Skeletal muscle tissue (tissue), 4 donors: Measurements from ENCODE around the gene SEBOX. TPM values are rescaled to one million over a fixed set of nuclear protein-coding genes. Genes with fewer than 3 reads are reported as not detected.
A peak's percentile ranks its signal among the peaks of the same experiment; 100 is the strongest.

Experiments used
- H3K27ac ChIP-seq: one replicate; pipeline ENCODE4 v1.7.0; 2013; ENCODE audit warnings: mild to moderate bottlenecking, low read depth, low read length, inconsistent platforms
- H3K27me3 ChIP-seq, 3 donors: one replicate each; pipeline ENCODE4 v1.7.0; 2013; ENCODE audit warnings: low read length in 3 of 3; ENCODE audit not compliant: control insufficient read depth in 3 of 3, insufficient read depth in 3 of 3
- H3K36me3 ChIP-seq, 3 donors: one replicate each; pipeline ENCODE4 v1.7.0; 2013; ENCODE audit warnings: low read length in 3 of 3; ENCODE audit not compliant: control insufficient read depth in 3 of 3, insufficient read depth in 3 of 3
- H3K4me1 ChIP-seq, 3 donors: one replicate each; pipeline ENCODE4 v1.7.0; 2013; ENCODE audit warnings: low read length in 3 of 3, mild to moderate bottlenecking in 3 of 3; ENCODE audit not compliant: control insufficient read depth in 3 of 3, insufficient read depth in 3 of 3
- H3K4me3 ChIP-seq, 3 donors: one replicate each; pipeline ENCODE4 v1.7.0; 2013; ENCODE audit warnings: low read length in 3 of 3
- H3K9ac ChIP-seq, 3 donors: one replicate each; pipeline ENCODE4 v1.7.0; 2013; ENCODE audit warnings: low read length in 3 of 3, mild to moderate bottlenecking in 3 of 3, moderate library complexity in 2 of 3, low read depth in 1 of 3
- H3K9me3 ChIP-seq, 3 donors: one replicate each; pipeline ENCODE4 v1.7.0; 2013; ENCODE audit warnings: low read length in 3 of 3; ENCODE audit not compliant: control insufficient read depth in 3 of 3
- total RNA-seq: library from RNA; depleted of rRNA; stranded (reverse); fragments of >200 nt; gene quantifications from one replicate; pipeline ENCODE4 v1.2.3, GENCODE V29; 2014
- donor health status: Osteomylitis.

Gene SEBOX
- total RNA-seq, 1 donor from 2014 or later = not detected

DNA sequence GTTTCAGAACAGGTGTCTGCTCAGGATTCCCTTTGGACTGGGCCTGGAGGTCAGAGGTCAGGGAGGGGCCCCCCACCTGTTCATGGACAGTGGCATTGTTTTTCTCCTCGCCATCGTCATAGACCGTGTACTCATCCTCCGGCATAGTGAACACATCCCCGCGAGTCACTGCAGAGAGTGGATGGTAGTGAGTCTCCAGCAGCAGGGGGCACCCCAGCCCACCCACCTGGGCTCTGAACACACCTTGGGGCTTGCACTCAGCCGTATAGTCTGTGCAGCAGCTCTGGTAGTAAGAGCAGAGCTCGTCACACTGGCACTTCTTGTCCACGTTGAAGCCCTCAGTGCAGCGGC is 4.7 kb upstream of the SEBOX start:
- Histone ChIP-seq H3K27ac (no peak overlapping the region), H3K36me3 (peaks cover 1 to 6% (median 4%) of the 10 kb centered on the region in 3 donors), H3K4me1 (peaks cover 17 to 25% (median 22%) of the 10 kb centered on the region in 3 donors), H3K9ac (no peak overlapping the region), H3K4me3 (no peak overlapping the region), H3K9me3 (no peaks in the 10 kb centered on the region), H3K27me3 (peaks cover 0 to 15% (median 7%) of the 10 kb centered on the region in 3 donors)

DNA sequence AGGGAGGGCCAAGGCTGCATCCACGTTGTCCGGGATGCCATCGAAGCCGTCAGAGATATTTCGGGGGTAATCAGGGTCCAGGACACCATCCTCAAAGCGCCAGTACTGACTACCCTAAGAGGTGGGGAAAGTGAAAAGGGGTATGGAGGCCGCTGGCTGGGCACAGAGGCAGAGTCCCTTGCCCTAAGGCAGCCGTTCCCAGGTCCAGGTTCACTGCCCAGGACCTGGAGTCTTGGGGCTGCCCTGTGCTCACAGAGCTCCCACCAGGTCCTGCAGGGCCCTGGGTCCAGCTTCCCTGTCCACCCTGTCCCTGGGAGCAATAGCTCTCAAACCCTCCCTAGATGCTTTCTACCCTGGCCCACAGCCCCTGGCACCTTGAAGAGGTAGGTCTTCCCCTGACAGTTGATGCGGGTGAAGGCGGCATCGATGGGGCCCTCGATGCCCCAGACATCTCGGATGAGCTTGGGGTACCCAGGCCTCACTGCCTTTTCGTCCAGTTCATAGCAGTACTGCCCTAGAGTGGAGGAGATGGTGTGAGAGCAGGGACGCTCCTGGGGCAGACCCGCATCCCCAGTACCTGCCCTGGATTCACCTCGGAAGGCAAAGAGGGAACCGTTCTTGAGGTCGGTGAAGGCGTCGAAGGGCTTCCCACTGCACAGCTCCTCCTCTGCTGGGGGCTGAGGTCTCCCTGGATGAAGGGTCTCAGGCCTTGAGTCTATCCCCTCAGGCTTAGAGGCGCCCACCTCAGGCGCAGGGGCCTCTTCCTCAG is 4.1 kb upstream of the SEBOX start:
- Histone ChIP-seq H3K9ac (no peak overlapping the region), H3K36me3 (peaks cover 5 to 8% (median 6%) of the 10 kb centered on the region in 3 donors), H3K27me3 (peaks cover 0 to 15% (median 7%) of the 10 kb centered on the region in 3 donors), H3K4me1 (peaks cover 17 to 25% (median 22%) of the 10 kb centered on the region in 3 donors), H3K9me3 (no peaks in the 10 kb centered on the region), H3K27ac (no peak overlapping the region), H3K4me3 (no peak overlapping the region)

DNA sequence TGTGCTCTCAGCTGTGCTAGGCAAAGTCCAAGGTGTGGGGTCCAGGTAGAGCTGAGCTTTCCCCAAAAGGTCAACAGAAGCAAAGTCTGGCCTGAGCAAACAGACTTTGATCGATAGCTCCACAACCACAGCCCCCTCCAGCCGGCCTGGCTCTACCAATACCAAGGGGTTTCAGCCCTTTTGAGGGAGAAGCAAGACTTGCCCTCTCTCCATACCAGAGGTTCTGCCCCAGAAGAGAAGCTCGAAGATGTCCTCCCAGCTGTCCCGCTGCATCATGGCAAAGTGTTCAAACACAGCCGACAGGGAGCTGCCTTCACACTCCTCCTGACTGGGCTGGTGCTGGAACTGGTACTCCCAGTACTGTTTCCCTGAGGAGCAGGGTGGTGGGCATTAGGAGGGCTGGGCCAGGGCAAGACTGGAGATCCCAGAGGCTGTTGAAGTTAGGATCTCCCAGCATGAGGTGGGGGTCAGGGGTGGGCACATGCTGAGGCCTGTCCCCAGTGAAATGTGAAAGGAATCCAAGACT is 3.4 kb upstream of the SEBOX start:
- Histone ChIP-seq H3K9me3 (no peaks in the 10 kb centered on the region), H3K27ac (no peak overlapping the region), H3K9ac (no peak overlapping the region), H3K4me3 (no peak overlapping the region), H3K27me3 (peaks cover 0 to 15% (median 5%) of the 10 kb centered on the region in 3 donors), H3K36me3 (peaks cover 11 to 15% (median 13%) of the 10 kb centered on the region in 3 donors), H3K4me1 (peaks cover 15 to 24% (median 22%) of the 10 kb centered on the region in 3 donors)

DNA sequence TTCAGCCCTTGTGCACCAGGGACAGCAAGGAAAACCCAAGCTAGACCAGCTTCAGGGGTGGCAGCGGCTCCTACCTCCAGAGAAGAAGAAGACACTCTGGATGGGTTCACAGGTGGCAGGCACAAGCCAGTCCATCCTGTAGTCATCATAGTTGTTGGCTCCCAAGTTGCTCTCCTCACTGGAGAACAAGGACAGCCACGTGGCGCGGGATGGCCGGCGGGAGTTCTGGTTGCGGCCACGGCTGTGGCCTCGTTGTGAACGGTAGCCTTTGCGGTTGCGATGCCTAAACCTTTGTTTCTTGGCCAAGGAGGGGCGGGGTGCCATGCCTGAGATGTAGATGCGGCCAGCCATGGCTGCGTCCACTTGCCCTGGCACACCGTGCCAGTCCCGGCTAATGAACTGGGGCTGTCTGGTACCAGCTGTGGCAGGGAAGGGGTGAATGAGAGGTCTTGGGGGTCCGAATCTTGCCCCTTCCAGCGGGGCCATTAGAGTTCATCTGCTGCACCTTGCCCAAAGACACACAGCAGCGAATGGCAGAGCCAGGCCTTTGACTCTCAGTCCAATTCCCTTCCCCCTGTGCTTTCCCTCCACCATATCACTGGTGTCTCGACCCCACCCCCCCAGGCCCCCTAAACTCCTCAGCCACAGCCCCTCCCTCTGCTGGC is 2.8 kb upstream of the SEBOX start:
- H3K27me3 ChIP-seq = peaks cover 0 to 11% (median 0%) of the 10 kb centered on the region in 3 donors

DNA sequence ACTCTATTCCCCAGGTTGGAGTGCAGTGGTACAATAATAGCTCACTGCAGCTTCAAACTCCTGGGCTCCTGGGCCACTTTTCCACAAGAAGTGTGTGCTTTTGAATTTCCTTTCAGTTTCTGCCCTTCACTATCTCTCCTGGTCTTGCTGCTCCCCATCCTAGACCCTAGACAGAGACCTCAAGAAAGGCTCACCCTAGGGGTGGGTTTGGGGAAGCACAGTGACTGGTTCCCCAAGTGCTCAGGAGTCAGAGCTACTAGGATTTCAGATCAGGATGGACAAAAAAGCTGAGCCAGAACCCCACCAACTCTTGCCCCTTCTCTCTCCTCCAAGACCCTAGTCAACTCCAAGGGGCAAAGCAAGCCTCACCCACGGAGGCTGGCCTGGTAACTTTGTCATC is 1.6 kb upstream of the SEBOX start:
- no peak overlapping the region for H3K27ac ChIP-seq
- no peak overlapping the region for H3K4me3 ChIP-seq
- no peak overlapping the region for H3K9ac ChIP-seq
- H3K36me3 ChIP-seq = peaks cover 28 to 33% (median 30%) of the 10 kb centered on the region in 3 donors
- H3K9me3 ChIP-seq = no peaks in the 10 kb centered on the region
- H3K27me3 ChIP-seq = peaks cover 0 to under 1% (median 0%) of the 10 kb centered on the region in 3 donors
- H3K4me1 ChIP-seq = peaks cover 2 to 10% (median 9%) of the 10 kb centered on the region in 3 donors

More for the DNA sequence above, 2.8 kb upstream of the SEBOX start:
- Histone ChIP-seq H3K4me3 (no peak overlapping the region), H3K9me3 (no peaks in the 10 kb centered on the region), H3K27ac (no peak overlapping the region), H3K9ac (no peak overlapping the region), H3K4me1 (peaks cover 9 to 20% (median 18%) of the 10 kb centered on the region in 3 donors), H3K36me3 (peaks cover 17 to 21% (median 19%) of the 10 kb centered on the region in 3 donors)

DNA sequence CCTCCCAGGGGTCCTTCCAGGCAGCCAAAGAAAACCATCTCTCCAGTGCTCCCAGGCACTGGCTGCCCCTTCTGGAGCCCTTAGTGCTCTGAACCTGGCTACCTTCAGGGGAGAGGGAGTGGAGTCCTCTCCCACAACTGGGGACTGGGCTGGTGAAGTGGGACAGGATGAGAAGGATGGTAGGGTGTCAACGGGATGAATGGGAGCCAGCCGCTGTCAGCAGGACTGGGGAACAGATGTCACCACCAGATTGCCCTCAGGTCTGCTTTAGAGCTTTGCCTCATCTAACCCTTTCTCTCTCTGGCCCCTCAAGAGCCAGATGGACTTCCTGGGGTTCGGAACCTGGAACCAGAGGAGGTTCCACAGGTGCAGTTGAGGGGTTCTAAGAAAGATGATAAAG is 488 bp upstream of the SEBOX start:
- H3K27me3 ChIP-seq = no peaks in the 10 kb centered on the region
- peaks cover 39 to 44% (median 41%) of the 10 kb centered on the region in 3 donors for H3K36me3 ChIP-seq
- H3K9me3 ChIP-seq = no peaks in the 10 kb centered on the region
- H3K27ac ChIP-seq = no peak overlapping the region
- H3K4me3 ChIP-seq = no peak overlapping the region
- H3K9ac ChIP-seq = no peak overlapping the region
- peaks cover 0 to 8% (median 7%) of the 10 kb centered on the region in 3 donors for H3K4me1 ChIP-seq

GRCh38 chr17:28363776-28364650 is 986 bp downstream of the SEBOX start:
- Histone ChIP-seq H3K4me1 (no peaks in the 10 kb centered on the region), H3K27me3 (no peaks in the 10 kb centered on the region), H3K9ac (no peak overlapping the region), H3K9me3 (no peaks in the 10 kb centered on the region), H3K27ac (no peak overlapping the region), H3K4me3 (no peak overlapping the region), H3K36me3 (peaks cover 49 to 56% (median 54%) of the 10 kb centered on the region in 3 donors)

DNA sequence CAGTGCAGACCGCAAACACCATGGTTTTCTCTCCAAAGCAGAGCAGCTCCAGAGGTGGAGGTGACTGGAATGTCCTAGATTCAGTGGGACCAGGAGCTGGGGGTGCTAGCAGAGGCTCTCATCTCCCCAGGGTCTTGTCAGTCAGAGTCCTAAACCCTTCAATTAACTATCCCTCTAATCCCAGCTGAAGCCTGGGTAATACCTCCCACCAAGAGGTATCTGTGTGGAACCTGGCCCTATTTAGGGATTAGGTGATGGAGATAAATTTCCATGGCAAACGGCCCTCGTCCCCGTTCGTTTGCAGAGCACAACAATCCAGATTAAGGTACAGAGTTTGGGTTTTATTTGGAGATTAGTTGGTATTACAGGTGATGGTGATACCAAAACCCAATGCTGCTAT is 1.8 kb downstream of the SEBOX start:
- no peaks in the 10 kb centered on the region for H3K27me3 ChIP-seq
- H3K9ac ChIP-seq = no peak overlapping the region
- peaks cover 5 to 7% (median 6%) of the 10 kb centered on the region in 3 donors for H3K4me1 ChIP-seq
- peaks cover 49 to 56% (median 55%) of the 10 kb centered on the region in 3 donors for H3K36me3 ChIP-seq
- no peak overlapping the region for H3K4me3 ChIP-seq
- no peak overlapping the region for H3K27ac ChIP-seq
- no peaks in the 10 kb centered on the region for H3K9me3 ChIP-seq

DNA sequence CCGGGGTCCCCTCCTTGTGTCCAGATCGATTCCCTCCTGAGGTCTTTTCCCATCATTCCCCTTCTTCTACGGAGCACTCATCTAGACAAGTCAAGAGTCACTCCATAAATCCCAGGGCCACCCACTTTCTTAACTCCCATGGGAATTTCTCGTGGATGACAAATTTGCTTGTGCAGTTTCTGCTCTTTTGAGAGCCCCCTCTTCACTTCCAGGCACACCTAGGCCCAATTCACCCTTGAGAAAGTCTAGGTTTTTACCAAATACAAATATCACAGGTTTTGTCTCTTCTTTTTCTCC is 7.2 kb downstream of the SEBOX start:
- peaks cover 53 to 59% (median 56%) of the 10 kb centered on the region in 3 donors for H3K36me3 ChIP-seq
- peaks cover 22 to 30% (median 22%) of the 10 kb centered on the region in 3 donors for H3K4me1 ChIP-seq
- no peaks in the 10 kb centered on the region for H3K27me3 ChIP-seq
- H3K9me3 ChIP-seq = no peaks in the 10 kb centered on the region
- peak overlapping the region; percentile 85 to 97 (median 97) for H3K4me3 ChIP-seq
- peak overlapping the region; percentile 92 for H3K27ac ChIP-seq
- peak overlapping the region; percentile 73 to 98 (median 84) for H3K9ac ChIP-seq
